ENCODE measurements around the gene CCRL2. TPM values are rescaled to one million over a fixed set of nuclear protein-coding genes. Genes with fewer than 3 reads are reported as not detected.

The CCRL2 gene
- total and polyA plus RNA-seq, 2 of the 8 experiments (the other 6 are each of a cell fraction or from before 2014, with no cell fraction given) = not detected

DNA sequence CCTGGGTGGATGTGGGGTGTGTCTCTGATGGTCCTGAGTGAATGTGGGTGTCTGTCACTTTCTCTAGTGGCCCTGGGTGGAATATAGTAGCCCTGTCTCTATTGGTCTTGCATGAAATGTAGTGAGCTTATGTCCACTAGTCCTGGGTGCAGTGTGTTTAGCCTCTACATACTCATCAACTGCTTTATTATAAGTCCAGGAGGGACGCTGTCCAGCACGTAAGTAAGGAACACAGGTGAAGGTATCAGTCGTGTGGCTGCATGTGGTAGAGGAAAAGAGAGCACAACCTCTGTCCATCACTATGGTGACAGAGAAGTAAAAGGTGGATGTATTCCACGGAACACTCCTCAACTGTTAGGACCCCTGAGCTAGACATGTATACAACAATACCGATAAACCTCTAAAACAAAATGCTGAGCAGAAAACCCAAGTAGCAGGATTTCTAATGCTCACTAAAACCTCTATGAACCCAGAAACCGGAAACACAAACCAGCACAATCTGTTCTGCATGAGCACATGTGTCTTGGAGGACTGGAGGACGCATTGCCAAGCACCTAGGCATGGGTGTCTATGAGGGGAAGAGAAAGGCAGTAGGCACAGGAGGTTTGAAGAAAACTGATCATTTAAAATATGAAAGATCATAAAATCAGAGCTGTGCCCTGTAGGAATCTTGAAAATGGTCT, 46.6 kb downstream of the CCRL2 start:
- no peak overlapping the region for H3K23ac ChIP-seq (ENCODE audit: insufficient read length)
- H2AK5ac ChIP-seq (ENCODE audit: low read depth, low read length) = no peak overlapping the region
- no peaks in the 10 kb centered on the region for H3K79me2 ChIP-seq (ENCODE audit: control insufficient read depth in 1 of 2, insufficient read depth in 2 of 2, low read length in 2 of 2)
- no peaks in the 10 kb centered on the region for H3K36me3 ChIP-seq (ENCODE audit: control insufficient read depth in 2 of 4, insufficient read depth in 4 of 4, low read length in 3 of 4)
- no peaks in the 10 kb centered on the region for H4K20me1 ChIP-seq (replicated peaks in 1 of 2; ENCODE audit: control insufficient read depth in 1 of 2, insufficient read depth in 2 of 2, low read length in 2 of 2)
- no peaks in the 10 kb centered on the region for H3K79me1 ChIP-seq (ENCODE audit: low read depth, low read length)
- no peak overlapping the region for H3K4me3 ChIP-seq (ENCODE audit: extremely low read depth in 1 of 4, insufficient read depth in 2 of 4, low read depth in 3 of 4, low read length in 4 of 4)
- H3K27ac ChIP-seq (ENCODE audit: low read depth, low read length) = no peak overlapping the region
- no peak overlapping the region for H3K56ac ChIP-seq (replicated peaks; ENCODE audit: insufficient read length, low read depth, low read length)
- no peak overlapping the region for H2BK120ac ChIP-seq (replicated peaks; ENCODE audit: low read depth, low read length)
- no peak overlapping the region for H3K14ac ChIP-seq (ENCODE audit: insufficient read length)
- H3K27me3 ChIP-seq (replicated peaks in 1 of 4; ENCODE audit: control insufficient read depth in 3 of 4, extremely low read depth in 1 of 4, insufficient read depth in 3 of 4, low read length in 3 of 4) = no peaks in the 10 kb centered on the region
- ChIA-PET POLR2A (ENCODE audit: partially characterized antibody) (no interaction called here), CTCF (ENCODE audit: partially characterized antibody) (interaction anchor here (0.9 to 4.5 kb wide), 5 partner anchors 8 to 75 kb away, joined by 3 to 22 read pairs (median 4); partner anchors contain the start of gene LTF)
- H2BK5ac ChIP-seq (ENCODE audit: low read depth, low read length) = no peak overlapping the region
- no peaks in the 10 kb centered on the region for H3K4me1 ChIP-seq (replicated peaks in 1 of 4; ENCODE audit: control insufficient read depth in 3 of 4, insufficient read depth in 4 of 4, low read length in 3 of 4)
- no peak overlapping the region for H3K4ac ChIP-seq (replicated peaks; ENCODE audit: insufficient read length, low read depth, low read length)
- H2BK20ac ChIP-seq (ENCODE audit: low read length) = no peak overlapping the region
- no peak overlapping the region for H3K9ac ChIP-seq (replicated peaks in 1 of 4; ENCODE audit: extremely low read depth in 1 of 4, low read depth in 3 of 4, low read length in 3 of 4)
- H4K5ac ChIP-seq (ENCODE audit: insufficient read length, low read depth, low read length) = no peak overlapping the region
- no peak overlapping the region for H3K4me2 ChIP-seq (ENCODE audit: insufficient read depth in 1 of 2, low read depth in 2 of 2, low read length in 2 of 2)
- DNase-seq (ENCODE audit: low read depth in 1 of 2, low spot score in 2 of 2) = no peak
- no peak overlapping the region for H3K18ac ChIP-seq (ENCODE audit: extremely low read depth, low read length)
- whole genome bisulfite sequencing, 2 experiments (ENCODE audit: extremely low coverage in 1 of 2, insufficient coverage in 1 of 2, insufficient read length in 1 of 2, insufficient replicate concordance in 2 of 2, low coverage in 1 of 2, low lambda C conversion rate in 2 of 2, missing lambda C conversion rate in 1 of 2) = 78% methylated on average over 7 of the region's 7 CpGs; no CpG with 5 or more reads in 1 of the 2 experiments
- H3K9me3 ChIP-seq (ENCODE audit: insufficient read depth in 2 of 2, low read depth in 1 of 2, low read length in 1 of 2) = no peaks in the 10 kb centered on the region
- H2AFZ ChIP-seq (ENCODE audit: low read length) = no peak overlapping the region
- no peaks in the 10 kb centered on the region for H3K23me2 ChIP-seq (ENCODE audit: low read depth, low read length)
- no peak overlapping the region for H2BK12ac ChIP-seq (ENCODE audit: low read depth, low read length)
- H4K91ac ChIP-seq (replicated peaks; ENCODE audit: insufficient read length, low read length) = no peak overlapping the region
- no peak for FAIRE-seq
- no peak overlapping the region for H4K8ac ChIP-seq (ENCODE audit: extremely low read depth, insufficient read depth, low read length)
- H2BK15ac ChIP-seq (ENCODE audit: low read length) = no peak overlapping the region
- TF ChIP-seq SIN3A (conservative IDR thresholded peaks at IDR 0.05 in 1 of 2, IDR thresholded peaks at IDR 0.05 in 1 of 2; ENCODE audit: low read depth in 1 of 2, low read length in 2 of 2) (no peak), CBX5 (IDR thresholded peaks at IDR 0.05; ENCODE audit: low read depth, low read length) (no peak), RNF2 (IDR thresholded peaks at IDR 0.05; ENCODE audit: borderline replicate concordance, low read depth, low read length, missing control alignments, poor library complexity, severe bottlenecking) (no peak), SAP30 (IDR thresholded peaks at IDR 0.05; ENCODE audit: insufficient read depth, insufficient replicate concordance, low read length) (no peak), EZH2 (IDR thresholded peaks at IDR 0.05; ENCODE audit: low read depth, low read length, severe bottlenecking) (no peak), MAFK (IDR thresholded peaks at IDR 0.05; ENCODE audit: low read depth, low read length) (no peak), POU5F1 (IDR thresholded peaks at IDR 0.05; ENCODE audit: low read depth, low read length) (no peak), KDM4A (IDR thresholded peaks at IDR 0.05; ENCODE audit: low read depth, low read length, severe bottlenecking) (no peak), SIRT6 (IDR thresholded peaks at IDR 0.05; ENCODE audit: low read length) (no peak), EP300 (IDR thresholded peaks at IDR 0.05; ENCODE audit: borderline replicate concordance in 1 of 2, low read depth in 2 of 2, low read length in 2 of 2) (no peak)
- TF ChIP-seq, protein P1, sequence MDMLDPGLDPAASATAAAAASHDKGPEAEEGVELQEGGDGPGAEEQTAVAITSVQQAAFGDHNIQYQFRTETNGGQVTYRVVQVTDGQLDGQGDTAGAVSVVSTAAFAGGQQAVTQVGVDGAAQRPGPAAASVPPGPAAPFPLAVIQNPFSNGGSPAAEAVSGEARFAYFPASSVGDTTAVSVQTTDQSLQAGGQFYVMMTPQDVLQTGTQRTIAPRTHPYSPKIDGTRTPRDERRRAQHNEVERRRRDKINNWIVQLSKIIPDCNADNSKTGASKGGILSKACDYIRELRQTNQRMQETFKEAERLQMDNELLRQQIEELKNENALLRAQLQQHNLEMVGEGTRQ (IDR thresholded peaks at IDR 0.05; ENCODE audit: low read length) = no peak

Data from H1 (cell line).